GM18867 (cell line): ENCODE results near the gene CAPS.

Source experiments
- ATAC-seq: cut with Tn5 transposase; IDR thresholded peaks from one replicate; pipeline ENCODE4 v1.9.1; 2021; ENCODE audit warnings: mild to moderate bottlenecking, moderate library complexity; ENCODE audit not compliant: unreplicated experiment

Gene CAPS

DNA sequence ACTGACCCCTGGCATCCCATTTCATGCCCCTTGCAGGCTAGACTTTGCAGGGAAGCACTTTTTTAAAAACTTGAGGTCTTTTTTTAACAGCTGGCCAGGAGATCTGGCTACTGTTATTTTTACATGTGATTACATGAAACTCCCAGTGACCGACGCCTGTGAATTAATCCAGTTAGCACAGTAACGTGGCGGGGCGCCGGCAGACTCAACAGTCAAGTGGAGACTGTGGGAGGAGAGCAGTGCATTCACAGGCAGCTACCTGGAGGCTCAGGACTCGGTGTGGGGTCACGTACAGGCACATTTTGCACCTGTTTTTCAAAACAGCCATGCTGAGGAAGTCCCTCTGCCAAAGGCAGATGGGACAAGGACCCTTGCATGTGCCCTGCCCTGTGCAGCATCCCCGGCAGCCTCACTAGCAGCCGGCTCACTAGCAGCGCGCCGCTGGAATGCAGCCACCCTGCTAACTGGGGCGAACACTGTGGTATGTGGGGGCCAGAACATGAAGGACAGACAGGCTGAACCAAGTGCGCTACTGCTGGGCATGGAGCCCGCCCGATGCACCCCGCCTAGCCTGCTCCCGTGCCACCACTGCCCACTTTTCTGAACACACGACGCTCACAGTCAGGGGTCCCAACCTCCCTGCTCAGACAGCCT lies 18.7 kb downstream of the CAPS start:
- no peak for ATAC-seq

DNA sequence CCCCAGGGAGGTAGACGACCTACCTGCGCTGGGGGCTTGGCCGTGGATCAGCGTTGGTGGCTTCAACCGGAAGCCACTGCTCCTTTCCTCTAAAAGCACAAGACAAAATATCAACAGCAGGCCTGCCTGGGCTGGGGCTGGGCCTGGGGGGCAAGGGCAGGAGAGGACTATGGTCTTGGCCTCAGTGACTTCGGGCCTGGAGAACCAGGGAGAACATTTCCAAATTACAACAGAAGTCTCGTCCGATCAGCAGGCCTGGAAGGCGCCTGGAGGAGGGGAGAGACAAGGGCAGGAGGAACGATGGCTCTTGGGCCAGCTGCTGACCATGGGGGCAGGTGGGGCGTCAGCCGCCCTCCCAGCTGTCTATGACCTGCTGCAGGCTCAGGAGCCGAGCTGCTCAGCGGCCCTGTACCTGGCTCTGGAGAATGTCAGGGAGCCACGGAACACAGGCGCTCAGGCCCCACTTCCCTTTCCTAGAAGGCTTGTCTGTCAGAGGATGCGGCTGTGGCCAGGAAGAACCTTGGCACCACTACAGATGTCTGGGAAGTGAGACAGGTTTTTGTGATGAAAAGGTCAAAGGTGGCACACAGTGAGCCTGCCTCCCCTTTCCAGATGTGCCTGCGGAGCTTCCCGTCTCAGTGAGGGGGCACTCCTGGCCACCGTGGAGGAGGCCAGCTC lies 19.5 kb downstream of the CAPS start:
- no peak for ATAC-seq

DNA sequence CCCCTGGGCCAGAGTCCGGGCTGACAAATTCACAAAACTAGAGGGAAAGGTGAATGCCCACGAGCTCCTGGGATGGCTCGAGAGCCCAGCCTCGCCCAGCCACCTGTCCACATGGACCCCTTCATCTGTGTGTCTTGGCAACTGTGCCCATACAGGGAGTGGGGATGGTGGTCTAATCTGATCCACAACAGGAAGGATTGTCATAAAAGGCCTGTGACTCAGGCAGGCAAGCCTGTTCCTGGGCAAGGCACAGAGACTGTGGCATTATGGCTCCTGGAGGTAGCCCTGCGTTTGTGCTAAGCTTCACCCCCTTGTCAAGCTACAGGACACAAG lies 20.0 kb downstream of the CAPS start:
- no peak for ATAC-seq

DNA sequence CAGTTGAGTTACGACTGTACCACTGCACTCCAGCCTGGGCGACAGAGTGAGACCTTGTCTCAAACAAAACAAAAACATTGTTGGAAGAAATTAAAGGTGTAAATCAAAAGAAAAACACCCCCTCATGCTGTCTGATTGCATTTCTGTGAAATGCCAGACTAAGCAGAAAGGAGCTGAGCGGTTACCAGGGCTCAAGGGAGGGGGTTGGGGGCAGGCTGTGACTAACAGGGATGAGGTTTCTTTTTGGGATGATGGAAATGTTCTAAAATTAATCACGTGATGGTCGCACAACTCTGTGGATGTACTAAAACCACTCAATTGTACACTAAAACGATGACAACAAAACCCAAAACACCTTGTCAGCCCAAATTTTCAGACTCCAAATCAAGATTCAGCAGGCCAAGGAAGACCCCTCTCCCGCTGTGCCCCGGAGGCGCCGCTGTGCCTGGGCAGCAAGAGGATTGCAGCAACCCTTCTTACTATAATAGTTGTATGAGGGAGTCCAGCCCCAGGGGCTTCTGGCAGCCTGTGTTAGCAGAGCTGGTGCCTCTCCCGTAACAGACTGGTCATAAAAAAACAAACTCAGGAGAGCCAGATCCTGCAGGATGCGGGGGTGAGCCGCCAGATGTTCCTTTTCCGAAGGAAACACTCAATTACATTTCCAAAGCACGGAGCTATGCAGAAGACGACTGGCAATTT lies 20.9 kb downstream of the CAPS start:
- no peak for ATAC-seq

DNA sequence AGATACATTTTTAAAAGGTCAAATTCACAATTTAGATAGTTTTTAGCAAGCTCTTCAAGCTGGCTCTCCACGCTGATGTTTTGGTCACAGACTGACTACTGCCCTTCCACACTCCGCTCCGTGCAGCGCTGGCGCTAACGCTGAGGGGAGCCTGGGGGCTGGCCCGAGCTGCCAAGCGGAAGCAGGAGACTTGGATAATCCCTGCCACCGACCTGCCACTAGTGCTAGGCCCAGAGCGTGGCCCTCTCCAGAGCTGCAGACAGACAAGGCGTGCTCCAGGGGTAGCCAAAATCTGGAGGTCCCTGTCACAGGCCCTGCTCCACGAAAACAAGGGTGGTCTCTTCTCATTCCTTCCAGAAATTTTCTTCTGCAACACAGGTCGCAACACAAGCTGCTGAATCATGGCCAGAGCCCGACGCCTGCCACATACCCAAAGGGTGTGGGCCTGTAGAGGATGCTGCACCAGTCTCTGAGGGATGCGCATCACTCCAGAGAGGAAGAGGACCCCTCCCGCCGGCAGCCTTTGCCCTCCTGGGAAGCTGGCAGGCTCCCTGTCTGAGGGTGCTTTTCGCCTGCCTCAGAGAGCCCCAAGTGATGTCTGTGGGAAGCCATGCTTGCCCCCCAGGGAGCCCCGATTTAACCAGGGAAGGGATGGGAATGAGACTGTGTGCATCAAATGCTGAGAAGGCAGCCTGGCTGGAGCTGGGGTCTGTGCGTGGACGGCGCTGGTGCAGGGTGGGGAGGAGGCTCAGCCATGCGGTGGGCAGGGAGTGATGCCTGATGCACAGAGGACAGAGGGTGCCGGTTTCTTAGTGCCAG lies 21.6 kb downstream of the CAPS start:
- no peak for ATAC-seq

DNA sequence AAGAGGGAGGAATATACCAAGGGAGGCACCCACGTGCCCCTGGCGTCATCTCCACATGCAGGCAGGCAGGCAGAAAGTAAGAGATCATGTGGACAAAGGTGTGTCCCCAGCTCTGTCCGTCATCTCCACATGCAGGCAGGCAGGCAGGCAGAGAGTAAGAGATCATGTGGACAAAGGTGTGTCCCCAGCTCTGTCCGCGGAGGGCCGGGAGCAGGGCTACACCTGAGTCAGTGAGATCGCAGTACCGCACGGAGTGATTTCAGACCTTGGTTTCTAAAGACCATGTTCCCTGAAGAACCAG lies 22.2 kb downstream of the CAPS start:
- ATAC-seq = no peak

DNA sequence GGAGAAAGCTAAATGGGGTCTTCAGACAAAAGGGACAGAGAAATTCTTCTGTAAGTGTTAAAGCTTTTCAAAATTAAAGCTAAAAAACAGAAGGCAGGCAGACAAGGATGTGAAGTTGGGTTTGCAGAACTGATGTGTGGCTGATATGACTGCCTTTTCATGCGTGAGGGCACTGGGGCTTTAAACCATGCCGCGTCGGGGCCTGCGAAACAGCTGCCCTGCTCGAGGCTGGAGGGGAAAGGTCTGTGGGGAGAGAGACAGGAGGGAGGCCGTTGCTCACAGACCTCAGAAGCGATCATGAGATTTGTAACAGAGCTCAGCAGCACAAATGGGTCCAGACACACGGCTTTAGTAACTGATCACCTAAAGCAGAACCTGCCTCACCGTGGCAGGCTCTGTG lies 23.5 kb downstream of the CAPS start:
- no peak for ATAC-seq

DNA sequence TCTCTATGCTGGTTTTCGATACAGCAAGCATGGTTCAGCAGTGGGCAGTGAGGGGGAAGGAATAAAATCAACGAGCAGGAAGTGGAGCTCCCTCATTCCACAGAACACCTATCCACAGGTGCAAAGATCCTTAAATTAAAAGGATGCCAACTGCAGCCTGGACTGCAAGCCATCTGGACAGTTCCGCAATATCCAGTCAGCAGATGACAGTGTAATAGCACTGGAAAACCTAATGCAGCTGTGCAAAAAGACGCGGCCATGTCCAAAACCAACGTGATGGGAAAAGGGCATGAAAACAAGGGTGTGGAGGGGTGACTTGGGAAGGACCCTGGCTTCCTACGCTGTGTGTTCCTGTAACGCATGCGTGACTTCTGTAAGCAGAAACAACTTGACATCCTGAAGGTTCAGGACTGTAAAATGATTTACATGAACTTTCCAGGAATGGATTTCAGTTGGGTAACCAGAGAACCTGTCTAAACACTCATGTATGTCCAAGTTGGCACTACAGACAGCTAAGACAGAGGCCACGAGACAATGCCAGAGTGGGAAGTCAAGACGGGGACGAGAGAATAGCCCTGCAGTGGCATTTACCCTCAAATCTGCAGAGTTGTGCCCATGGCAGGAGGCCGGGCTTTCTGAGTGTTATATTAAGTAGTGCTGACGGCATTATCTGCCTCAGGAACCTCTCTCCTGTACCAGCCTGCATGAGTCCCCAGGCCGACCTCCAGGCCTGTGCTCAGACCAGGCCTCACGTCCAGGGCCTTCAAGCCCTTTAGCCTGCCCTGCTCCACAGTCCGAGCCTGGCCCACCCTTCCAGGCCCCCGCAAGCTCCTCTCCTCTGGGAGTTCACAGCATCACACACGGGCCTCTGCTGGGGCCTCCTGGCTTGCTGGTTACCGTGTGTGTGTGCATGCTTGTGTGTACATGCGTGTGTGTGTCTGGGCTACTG lies 26.5 kb downstream of the CAPS start:
- ATAC-seq = no peak

DNA sequence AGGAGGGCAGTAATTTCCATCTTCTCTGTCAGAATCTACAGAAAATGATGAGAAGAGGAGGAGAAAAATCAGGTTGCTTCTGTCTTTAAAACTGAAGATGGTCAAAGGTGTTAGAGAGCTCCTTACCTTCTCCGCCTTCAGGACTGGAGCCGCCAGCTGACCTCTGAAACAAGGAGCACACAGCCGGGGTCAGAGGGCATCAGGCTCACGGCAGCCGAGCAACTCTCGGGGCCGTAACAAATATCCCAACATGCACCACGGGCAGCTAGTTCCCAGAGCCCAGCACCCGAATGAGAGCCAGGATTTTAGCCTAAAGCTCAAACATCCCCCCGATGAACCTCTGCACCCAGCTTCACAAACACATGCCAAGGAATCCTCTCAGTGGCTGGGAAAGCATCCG lies 27.6 kb downstream of the CAPS start:
- ATAC-seq = no peak

DNA sequence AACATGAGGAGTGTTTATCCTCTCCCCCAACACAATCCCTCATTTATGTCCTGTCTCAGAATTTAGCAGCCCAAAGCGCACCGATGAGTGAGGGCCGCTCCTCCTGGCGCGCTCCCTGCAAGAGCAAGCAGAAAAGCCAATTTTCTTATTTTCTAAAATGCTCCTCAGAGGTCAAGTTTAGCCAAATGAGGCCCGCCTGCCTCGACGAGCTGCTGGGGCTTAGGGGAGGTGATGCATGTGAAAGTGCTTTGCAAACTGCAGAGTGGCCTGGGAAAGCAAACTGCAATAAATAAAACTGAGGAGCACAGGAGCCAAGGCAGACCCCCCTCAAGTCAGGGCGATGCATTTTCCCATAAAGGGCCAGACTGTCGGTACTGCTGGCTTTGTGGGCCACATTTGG lies 29.0 kb downstream of the CAPS start:
- ATAC-seq = no peak

DNA sequence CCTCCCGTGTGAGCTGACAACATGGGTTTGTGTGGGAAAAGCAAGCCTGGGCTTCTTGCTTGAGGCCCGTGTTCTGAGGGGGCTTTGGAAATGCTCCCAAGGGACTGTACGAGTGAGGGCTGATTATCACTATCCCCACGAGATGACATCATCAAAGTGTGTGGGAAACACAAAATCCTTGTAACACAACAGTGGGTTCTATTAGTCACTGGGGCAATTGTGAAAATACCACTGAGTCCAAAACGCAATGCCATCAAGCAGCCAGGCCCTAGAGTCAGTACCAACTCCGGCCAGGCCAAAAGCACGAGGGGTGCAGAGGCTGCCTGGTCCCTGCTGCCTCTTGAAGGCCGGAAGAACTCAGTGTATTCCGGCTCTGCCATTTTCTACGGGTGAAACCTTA lies 29.6 kb downstream of the CAPS start:
- no peak for ATAC-seq

DNA sequence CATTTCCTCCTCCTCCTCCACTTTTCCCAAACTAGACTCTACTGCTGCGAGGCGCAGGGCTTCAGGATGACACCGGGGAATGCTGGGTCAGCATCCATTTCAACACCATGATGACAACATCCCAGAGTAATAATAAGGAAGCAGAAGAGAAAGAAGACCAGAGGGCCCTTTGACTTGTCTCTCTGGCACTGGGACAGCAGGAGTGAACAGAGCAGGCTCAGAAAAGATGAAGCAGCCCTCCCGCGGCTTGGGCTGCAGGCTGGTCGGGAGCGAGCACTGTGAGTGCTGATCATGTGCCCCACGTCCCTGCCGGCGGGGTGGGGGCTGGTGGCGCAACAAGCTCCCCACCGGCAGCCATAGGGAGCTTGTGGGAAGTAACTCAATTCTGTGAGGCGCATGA lies 33.4 kb downstream of the CAPS start:
- no peak for ATAC-seq

DNA sequence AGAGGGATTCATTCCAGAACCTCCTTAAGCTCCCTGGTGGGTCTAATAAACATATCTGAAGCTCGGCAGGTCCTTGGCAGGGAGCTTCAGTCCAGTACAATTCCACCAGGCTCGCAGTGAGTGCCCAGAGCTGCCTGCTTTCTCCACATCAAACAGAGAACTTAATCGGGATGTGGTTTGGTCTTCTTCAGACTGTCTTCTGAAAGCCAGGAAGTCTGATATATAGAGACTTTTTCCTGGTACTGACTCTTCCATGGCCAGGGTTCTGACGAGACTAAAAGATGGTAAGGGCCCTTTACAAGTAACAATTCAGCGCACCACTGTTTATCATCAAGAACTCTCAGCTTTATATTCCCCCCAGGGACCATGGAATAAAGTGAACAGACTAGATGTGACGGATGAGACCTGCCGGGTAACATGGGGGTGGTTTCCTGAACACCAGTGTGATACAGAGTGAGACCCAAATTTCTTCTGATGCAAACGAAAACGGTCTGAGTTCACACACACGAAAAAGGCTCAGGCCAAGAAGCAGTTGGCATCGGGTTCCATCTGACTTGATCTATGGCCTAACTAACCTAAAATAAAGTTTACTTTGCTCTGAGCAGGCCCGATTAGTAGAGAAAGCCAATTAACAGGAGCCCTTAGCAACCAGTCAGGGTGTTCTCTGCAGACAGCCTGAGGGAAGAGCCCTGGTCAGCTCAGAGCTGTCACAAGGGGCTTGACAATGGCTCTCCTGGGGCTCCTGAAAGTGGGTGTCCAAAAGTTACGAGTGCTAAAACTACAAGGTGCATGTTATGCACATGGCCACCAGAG lies 34.9 kb downstream of the CAPS start:
- no peak for ATAC-seq

DNA sequence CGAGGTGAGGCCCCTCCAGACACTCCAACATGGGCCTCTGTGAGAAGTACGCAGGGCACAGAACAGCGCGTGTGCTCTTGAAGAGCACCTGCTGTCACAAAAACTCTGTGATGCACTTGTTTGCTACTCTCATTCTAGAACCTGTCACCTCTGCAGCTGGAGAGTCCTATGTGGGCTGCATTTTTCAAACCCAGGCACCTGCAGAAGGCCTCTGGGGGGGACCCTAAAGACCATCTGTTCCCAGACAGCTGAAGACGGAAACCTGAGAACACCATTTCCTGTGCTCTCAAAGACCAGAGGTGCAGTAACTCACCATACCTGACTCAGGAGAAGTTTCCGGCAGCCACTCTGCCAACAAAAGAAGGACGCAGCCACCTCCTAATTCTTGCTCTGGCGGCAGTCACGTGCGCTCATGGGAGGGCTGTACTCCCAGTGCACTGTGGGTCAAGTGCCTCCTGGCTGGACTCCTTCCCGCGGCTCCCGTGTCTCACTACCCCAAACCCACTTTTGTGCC lies 35.8 kb downstream of the CAPS start:
- ATAC-seq = no peak

DNA sequence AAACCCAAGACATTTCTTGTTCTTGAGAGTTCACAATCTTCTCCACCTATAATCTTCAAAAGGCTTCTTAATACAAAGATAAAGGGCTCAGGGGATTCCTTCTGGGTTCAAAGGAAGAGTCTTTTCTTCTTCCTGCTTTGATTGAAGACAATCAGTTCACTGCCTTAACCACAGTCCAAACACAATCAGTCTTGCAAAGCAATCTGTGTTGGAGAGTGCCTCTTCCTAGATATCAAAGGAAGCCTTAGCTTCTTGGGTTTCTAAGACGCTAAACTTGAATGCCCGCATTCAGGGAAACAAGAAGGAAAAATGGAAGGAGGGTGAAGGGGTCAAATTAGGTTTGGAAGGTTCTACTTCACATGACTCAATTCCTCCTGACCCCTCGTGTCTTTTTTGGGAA lies 36.7 kb downstream of the CAPS start:
- no peak for ATAC-seq

DNA sequence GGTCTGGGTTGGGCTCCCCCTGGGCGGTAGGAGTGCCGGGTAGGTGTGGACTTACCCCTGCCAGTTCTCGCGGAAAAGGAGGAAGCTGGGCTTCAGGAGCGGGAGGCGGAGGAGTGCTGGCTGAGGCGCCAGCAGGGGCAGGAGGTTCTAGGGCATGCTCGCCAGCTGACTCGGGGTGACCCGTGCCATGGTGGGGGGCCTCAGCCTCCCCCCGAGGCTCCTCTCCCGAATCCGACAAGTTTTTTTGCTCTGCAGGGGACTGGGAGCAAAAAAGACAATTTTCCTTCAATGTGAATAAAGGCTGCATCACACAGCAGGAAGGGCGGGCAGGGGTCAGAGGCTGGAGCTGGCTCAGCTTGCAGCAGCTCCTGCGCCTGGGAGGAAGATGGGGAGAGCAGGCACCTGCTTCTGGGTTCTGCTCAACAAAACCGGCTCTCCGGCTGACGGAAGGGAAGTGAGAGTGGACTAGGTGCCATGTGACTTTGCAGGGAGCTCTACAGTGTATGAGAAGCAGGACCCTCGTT lies 37.3 kb downstream of the CAPS start:
- no peak for ATAC-seq

DNA sequence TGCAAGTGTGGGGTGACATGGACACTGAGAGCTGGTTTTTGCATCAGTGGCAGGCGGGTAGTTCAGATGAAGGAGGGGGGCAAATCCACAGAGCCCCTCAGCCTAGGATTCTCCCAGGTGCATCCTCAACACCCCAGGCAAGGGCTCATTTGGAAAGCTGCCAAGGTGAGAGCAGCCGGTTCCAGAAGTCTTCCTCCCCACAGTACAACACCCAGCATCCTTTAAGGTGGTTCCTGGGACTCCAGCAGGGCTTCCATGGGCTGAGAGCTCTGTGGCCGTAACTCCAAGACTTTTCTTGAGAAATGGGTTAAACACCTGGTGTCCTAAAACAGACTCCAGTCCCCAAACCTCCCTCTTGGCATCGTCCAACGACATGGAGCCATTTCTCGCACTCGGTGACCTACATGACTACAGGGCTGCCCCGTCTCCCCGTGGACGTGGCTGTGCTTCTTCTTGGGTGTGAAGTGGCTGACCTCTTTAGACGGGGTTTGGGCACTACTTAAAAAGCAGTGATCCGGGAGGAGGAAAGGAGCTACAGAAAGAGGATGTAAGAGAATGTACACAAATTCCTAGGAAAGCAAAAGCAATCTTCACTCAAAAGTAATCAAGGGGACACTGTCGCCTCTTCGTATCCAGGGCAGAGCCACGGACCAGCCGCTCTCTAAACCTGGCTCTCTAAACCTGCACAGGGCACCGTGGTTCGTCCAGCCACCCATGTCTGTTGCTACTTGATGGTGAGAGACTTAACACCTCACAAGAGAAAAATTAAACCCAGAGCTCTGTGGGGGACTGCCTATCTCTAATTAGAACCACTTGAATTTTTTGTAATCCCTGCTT lies 38.4 kb downstream of the CAPS start:
- ATAC-seq = no peak

DNA sequence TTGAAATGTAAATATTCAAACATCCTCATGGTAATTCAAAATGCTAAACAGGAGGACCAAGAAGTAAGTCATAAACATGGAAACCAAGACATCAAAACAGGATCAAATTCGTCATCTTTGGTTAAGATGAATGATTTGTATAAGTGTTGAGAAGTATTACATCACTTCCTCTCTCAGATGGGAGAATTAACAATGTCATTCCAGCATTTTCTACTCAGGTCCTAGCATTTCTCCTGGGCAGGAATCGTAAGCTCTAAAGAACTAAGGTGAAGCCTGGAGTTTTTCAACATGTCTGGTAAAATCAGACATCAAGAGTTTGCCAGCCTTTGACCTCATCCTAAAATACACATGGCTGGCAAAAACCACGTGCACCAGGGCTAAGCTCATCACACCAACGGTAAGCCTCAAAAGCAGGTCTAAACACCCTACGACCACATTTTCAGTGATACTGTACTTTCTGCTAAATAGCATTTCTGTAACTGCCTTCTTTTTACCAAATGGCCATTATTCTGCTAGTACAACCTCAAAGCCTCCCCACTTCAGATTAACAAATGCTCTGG lies 39.1 kb downstream of the CAPS start:
- ATAC-seq = no peak
